GM12875 (cell line): ENCODE results near the gene GPR31.

Source experiments
- H3K4me3 ChIP-seq: one replicate; pipeline ENCODE4 v1.5.1; 2011; ENCODE audit warnings: low read depth, low read length, control low read depth
- CTCF ChIP-seq: IDR thresholded peaks from 2 replicates; pipeline ENCODE4 v1.5.1; 2011; ENCODE audit warnings: low read depth, mild to moderate bottlenecking, control low read depth, inconsistent platforms, low read length, moderate library complexity, borderline replicate concordance; ENCODE audit not compliant: insufficient read depth

The GPR31 gene

GRCh38 chr6:167116109-167116837 is 41.5 kb downstream of the GPR31 start:
- H3K4me3 ChIP-seq: no peak overlapping the region
- TF ChIP-seq CTCF: no peak

GRCh38 chr6:167115054-167115453 is 42.7 kb downstream of the GPR31 start:
- no peak overlapping the region for H3K4me3 ChIP-seq
- peak; percentile 49; the same call in 1 of the 2 replicates for TF ChIP-seq CTCF

- no peak for TF ChIP-seq CTCF
- H3K4me3 ChIP-seq: peak overlapping the region; percentile 33
Observed at GRCh38 chr6:167113935-167114910, 43.6 kb downstream of the GPR31 start.

GRCh38 chr6:167113047-167113754 is 44.6 kb downstream of the GPR31 start:
- peak overlapping the region; percentile 22 for H3K4me3 ChIP-seq
- TF ChIP-seq CTCF: no peak

- TF ChIP-seq CTCF: no peak
- H3K4me3 ChIP-seq: peak overlapping the region; percentile 40
Observed at GRCh38 chr6:167112421-167112820, 45.4 kb downstream of the GPR31 start.

GRCh38 chr6:167111597-167111996 is 46.2 kb downstream of the GPR31 start:
- no peak for TF ChIP-seq CTCF

More at GRCh38 chr6:167111597-167111996, 46.2 kb downstream of the GPR31 start:
- H3K4me3 ChIP-seq: peak overlapping the region; percentile 22
